GM12878 (cell line): ENCODE measurements around the gene MAD2L1BP. TPM values are rescaled to one million over a fixed set of nuclear protein-coding genes. Genes with fewer than 3 reads are reported as not detected.

ENCODE experiments used
- ATAC-seq: fragments of 200-7000 bp; cut with Tn5 transposase; 3 replicates; pipeline ENCODE4 v1.9.1; 2020; ENCODE audit warnings: mild to moderate bottlenecking, moderate library complexity
- BruUV-seq: library from RNA; stranded (reverse); fragments of 400-500 nt; replicated peaks from 2 replicates; lab custom pipeline; 2021; lab: Mats Ljungman, UMichigan
- CTCF ChIA-PET: fragments of 300-600 bp; sonication (Branson Sonifier 250); formaldehyde crosslinking; extraction: SDS; loops from one replicate; lab custom pipeline; 2021; ENCODE audit warnings: inconsistent platforms; lab: Yijun Ruan, JAX
- POLR2A ChIA-PET: fragments of 350-600 bp; formaldehyde crosslinking; extraction: SDS; loops from one replicate; lab custom pipeline; 2021; ENCODE audit warnings: inconsistent platforms; lab: Charles Lee
- RAD21 ChIA-PET: fragments of 300-600 bp; sonication (Branson Sonifier 250); formaldehyde crosslinking; loops from one replicate; lab custom pipeline; 2023; ENCODE audit warnings: antibody characterized with exemption; ENCODE audit not compliant: unreplicated experiment; lab: Charles Lee
- SMC1A ChIA-PET: fragments of 300-600 bp; sonication (Branson Sonifier 250); formaldehyde crosslinking; loops from one replicate; lab custom pipeline; 2023; ENCODE audit not compliant: unreplicated experiment, uncharacterized antibody; lab: Charles Lee
- DNase-seq: peaks from one replicate; pipeline ENCODE4 v3.0.0-alpha.2; 2011; ENCODE audit warnings: low read depth, low spot score
- FAIRE-seq: peaks from 3 replicates; lab custom pipeline; 2011; peaks lifted over from hg19 to GRCh38; lab: Jason Lieb, UNC
- H2AFZ ChIP-seq: 2 replicates; pipeline ENCODE4 v1.6.0; 2011; ENCODE audit warnings: low read depth, low read length, control low read depth; ENCODE audit not compliant: control insufficient read depth
- H3K27ac ChIP-seq: 2 replicates; pipeline ENCODE4 v1.5.1; 2011; ENCODE audit warnings: control low read depth; ENCODE audit not compliant: control insufficient read depth, insufficient read depth
- H3K27me3 ChIP-seq, 2 experiments: replicated peaks in 1 of 2; 2 replicates each; pipeline versions ENCODE4 v1.6.0 to v1.6.1; 2011; ENCODE audit warnings: low read length in 1 of 2; ENCODE audit not compliant: control insufficient read depth in 2 of 2, insufficient read depth in 2 of 2
- H3K36me3 ChIP-seq, 2 experiments: 2 replicates each; pipeline ENCODE4 v1.5.1; 2011; ENCODE audit warnings: low read length in 1 of 2; ENCODE audit not compliant: control insufficient read depth in 2 of 2, insufficient read depth in 2 of 2
- H3K4me1 ChIP-seq: 2 replicates; pipeline ENCODE4 v1.6.1; 2011; ENCODE audit warnings: mild to moderate bottlenecking, low read length, moderate library complexity, mixed read lengths; ENCODE audit not compliant: control insufficient read depth, insufficient read depth
- H3K4me2 ChIP-seq: 2 replicates; pipeline ENCODE4 v1.6.0; 2011; ENCODE audit warnings: control low read depth; ENCODE audit not compliant: control insufficient read depth, insufficient read depth
- H3K4me3 ChIP-seq: fragments of 200-600 bp; sonication (generic); 2 replicates; pipeline ENCODE4 v1.5.1; 2016
- H3K79me2 ChIP-seq: 2 replicates; pipeline ENCODE4 v1.6.0; 2011; ENCODE audit warnings: low read length; ENCODE audit not compliant: control insufficient read depth, insufficient read depth
- H3K9ac ChIP-seq: 2 replicates; pipeline ENCODE4 v1.8.0; 2011; ENCODE audit warnings: low read length, control low read depth, mixed read lengths; ENCODE audit not compliant: control insufficient read depth, insufficient read depth
- H3K9me3 ChIP-seq: replicated peaks from 3 replicates; pipeline ENCODE4 v1.5.1; 2011; ENCODE audit warnings: mild to moderate bottlenecking, low read length; ENCODE audit not compliant: control insufficient read depth, insufficient read depth
- H4K20me1 ChIP-seq: 2 replicates; pipeline ENCODE4 v1.6.0; 2011; ENCODE audit not compliant: control insufficient read depth, insufficient read depth
- BCL11A ChIP-seq: IDR thresholded peaks from 2 replicates; pipeline ENCODE4 v1.6.1; 2011; ENCODE audit warnings: low read depth, low read length
- CEBPZ ChIP-seq: fragments of 150-350 bp; IDR thresholded peaks from 2 replicates; pipeline ENCODE4 v1.6.1; 2016; ENCODE audit warnings: low read depth, low read length
- E2F4 ChIP-seq: IDR thresholded peaks from 2 replicates; pipeline ENCODE4 v1.6.1; 2012; ENCODE audit warnings: low read depth, low read length, improper control_type of control experiment
- HCFC1 ChIP-seq: fragments of 150-350 bp; IDR thresholded peaks from 2 replicates; pipeline ENCODE4 v1.6.1; 2014; ENCODE audit warnings: low read length
- MYC ChIP-seq: IDR thresholded peaks from 2 replicates; pipeline ENCODE4 v1.6.1; 2011; ENCODE audit warnings: mild to moderate bottlenecking, low read length, moderate library complexity, inconsistent platforms; ENCODE audit not compliant: insufficient read depth, insufficient replicate concordance, insufficient read length, severe bottlenecking
- NBN ChIP-seq: fragments of 450-650 bp; IDR thresholded peaks from 2 replicates; pipeline ENCODE4 v1.6.1; 2016
- PAX5 ChIP-seq: IDR thresholded peaks from 2 replicates; pipeline ENCODE4 v1.6.1; 2011; ENCODE audit warnings: low read depth, low read length, borderline replicate concordance
- SUZ12 ChIP-seq: fragments of 200-600 bp; sonication (generic); IDR thresholded peaks from one replicate; pipeline ENCODE4 v1.6.1; 2018; ENCODE audit warnings: antibody characterized with exemption, mild to moderate bottlenecking; ENCODE audit not compliant: unreplicated experiment
- TAF1 ChIP-seq: IDR thresholded peaks from 2 replicates; pipeline ENCODE4 v1.6.1; 2011; ENCODE audit warnings: mild to moderate bottlenecking, low read depth, low read length, borderline replicate concordance
- ZBTB11 ChIP-seq: fragments of 450-650 bp; formaldehyde crosslinking; IDR thresholded peaks from 2 replicates; pipeline ENCODE4 v1.5.0; 2022; ENCODE audit warnings: mild to moderate bottlenecking, missing genetic modification characterization
- ZBTB33 ChIP-seq: fragments of 450-650 bp; IDR thresholded peaks from 2 replicates; pipeline ENCODE4 v1.6.1; 2017; ENCODE audit warnings: mild to moderate bottlenecking
- WGBS: methylation state at CpG from one replicate; pipeline ENCODE4 v1.1.6; 2016; ENCODE audit warnings: low lambda C conversion rate; ENCODE audit not compliant: insufficient replicate concordance, insufficient coverage; ENCODE audit errors: missing lambda C conversion rate; 5-methylcytosine and 5-hydroxymethylcytosine counted together
- in situ Hi-C: fragments of 300-500 bp; cut with MboI; formaldehyde crosslinking; loops from 9 replicates; pipeline ENCODE4 v1.14.3; 2018; ENCODE audit warnings: mixed read lengths
- intact Hi-C: fragments of 100-400 bp; cut with micrococcal nuclease; formaldehyde crosslinking; loops from one replicate; pipeline ENCODE4 v1.14.2; 2022; ENCODE audit not compliant: unreplicated experiment
- polyA plus RNA-seq, 11 experiments: library from polyadenylated mRNA; depleted of rRNA in 4 of 11; unstranded in 6 of 11; stranded (reverse) in 5 of 11; fragments of >200 nt; fragmentation: Nextera tagmentation in 4 of 11; fragmentation: Illumina TruSeq in 1 of 11; extraction: Ambion mirVana in 4 of 11; extraction: Trizol in 1 of 11; gene quantifications; 1 replicate in 1 of 11; 2 replicates in 10 of 11; pipeline versions ENCODE4 v1.2.1 to v1.2.3, GENCODE V29; 2011 to 2016; ENCODE audit warnings: inconsistent platforms in 2 of 11, missing spikeins in 2 of 11, low read depth in 1 of 11
- total RNA-seq, 4 experiments: library from RNA; depleted of rRNA in 3 of 4; stranded (reverse); fragments of >200 nt in 3 of 4; fragmentation: Illumina TruSeq in 1 of 4; extraction: Trizol in 1 of 4; gene quantifications; 2 replicates each; pipeline versions ENCODE4 v1.2.1 to v1.2.3, GENCODE V29; 2013 to 2021

The MAD2L1BP gene
- total and polyA plus RNA-seq, 10 of the 15 experiments (the other 5 are each of a cell fraction or from before 2014, with no cell fraction given) = 39.2 to 155 (median 60.3) TPM

GRCh38 chr6:43593938-43594337 lies 41.7 kb upstream of the MAD2L1BP start:
- DNase-seq = no peak
- no peak overlapping the region for H3K4me3 ChIP-seq
- no peaks in the 10 kb centered on the region for H3K27me3 ChIP-seq
- H3K27ac ChIP-seq = no peak overlapping the region
- ChIA-PET RAD21 (interaction anchor here (0.6 kb wide), 2 partner anchors 9 to 180 kb away, joined by 3 read pairs; no protein-coding TSS in a partner anchor), POLR2A (interaction anchor here (0.6 to 1.2 kb wide), 2 partner anchors 18 to 908 kb away, joined by 3 to 6 read pairs; partner anchors contain the start of genes POLH and XPO5), SMC1A (interaction anchor here (1.5 kb wide), 1 partner anchor 17 kb away, joined by 3 read pairs; no protein-coding TSS in a partner anchor), CTCF (interaction anchor here (1.1 to 1.6 kb wide), 3 partner anchors 14 to 630 kb away, joined by 3 to 8 read pairs (median 3); no protein-coding TSS in a partner anchor)
- 94% methylated on average over 1 of the region's 1 CpG for WGBS
- H2AFZ ChIP-seq = no peak overlapping the region
- peaks cover 2 to 20% of the 10 kb centered on the region in 2 experiments; a peak in 3 of 4 replicates for H3K36me3 ChIP-seq
- no peak for FAIRE-seq
- no peaks in the 10 kb centered on the region for H3K9me3 ChIP-seq
- no TSS peak for BruUV-seq
- H3K4me1 ChIP-seq = no peaks in the 10 kb centered on the region
- no peaks in the 10 kb centered on the region for H3K79me2 ChIP-seq
- no peak for ATAC-seq
- no peak overlapping the region for H3K4me2 ChIP-seq
- in situ Hi-C loops = no loop called here
- intact Hi-C loops = no loop called here
- no peaks in the 10 kb centered on the region for H4K20me1 ChIP-seq
- H3K9ac ChIP-seq = no peak overlapping the region
- TF ChIP-seq BCL11A (no peak), CEBPZ (no peak), ZBTB33 (no peak), E2F4 (no peak), HCFC1 (no peak), TAF1 (no peak), SUZ12 (no peak), NBN (no peak), PAX5 (no peak), MYC (no peak), ZBTB11 (CRISPR knock-in tag) (no peak)
